T follicular helper cell (primary cell): ENCODE results near the gene PFN4.
"Not testable (repeated sequence)": the region's sequence is repeated elsewhere in the genome, so short reads cannot be mapped to it uniquely, and the experiment has no call there.

Experiments
- DNase-seq: peaks from one replicate; pipeline ENCODE4 v3.0.0-alpha.2; 2020; ENCODE audit warnings: low read depth
- total RNA-seq, 2 experiments: gene quantifications; one replicate each; lab custom pipeline; 2026; lab: John Stamatoyannopoulos, UW

PFN4 gene
- 0.06 to 0.13 reads per million in 2 experiments for total RNA-seq

- DNase-seq: peak; percentile 4
Observed at GRCh38 chr2:24123195-24123921, at the start of gene PFN4, which contains the start of gene FAM228B. Gene PFN4 (minus strand): TSS chr2:24123334. CDS start chr2:24122535, 799 bp downstream. Gene FAM228B (plus strand): TSS chr2:24123469. CDS start chr2:24124362, 893 bp downstream.

- DNase-seq: no peak
Observed at GRCh38 chr2:24169023-24169422, 45.9 kb upstream of the PFN4 start.

- DNase-seq: peak; percentile 8
Observed at GRCh38 chr2:24164416-24164973, 41.4 kb upstream of the PFN4 start.

- no peak for DNase-seq
Observed at GRCh38 chr2:24163601-24164000, 40.5 kb upstream of the PFN4 start.

- DNase-seq: no peak
Observed at GRCh38 chr2:24163186-24163585, 40.1 kb upstream of the PFN4 start.

- DNase-seq: no peak
Observed at GRCh38 chr2:24162494-24162893, 39.4 kb upstream of the PFN4 start.

- DNase-seq: no peak
Observed at GRCh38 chr2:24160761-24161160, 37.6 kb upstream of the PFN4 start.

- DNase-seq: no peak
Observed at GRCh38 chr2:24159708-24160107, 36.6 kb upstream of the PFN4 start.

- DNase-seq: no peak
Observed at GRCh38 chr2:24158131-24158530, 35.0 kb upstream of the PFN4 start.

- DNase-seq: no peak
Observed at GRCh38 chr2:24153478-24153877, 30.3 kb upstream of the PFN4 start.

- no peak for DNase-seq
Observed at GRCh38 chr2:24152413-24153197, 29.5 kb upstream of the PFN4 start.

GRCh38 chr2:24147364-24147763 is 24.2 kb upstream of the PFN4 start:
- DNase-seq: no peak

GRCh38 chr2:24140305-24140704 is 17.2 kb upstream of the PFN4 start:
- not testable (repeated sequence) for DNase-seq

GRCh38 chr2:24132543-24132942 is 9.4 kb upstream of the PFN4 start:
- DNase-seq: no peak

GRCh38 chr2:24125956-24126355 is 2.8 kb upstream of the PFN4 start:
- DNase-seq: no peak

GRCh38 chr2:24123922-24124580 is 917 bp upstream of the PFN4 start:
- DNase-seq: no peak

GRCh38 chr2:24122366-24123194 is 554 bp downstream of the PFN4 start:
- DNase-seq: no peak

- DNase-seq: no peak
Observed at GRCh38 chr2:24121469-24121868, 1.7 kb downstream of the PFN4 start.

- no peak for DNase-seq
Observed at GRCh38 chr2:24121066-24121465, 2.1 kb downstream of the PFN4 start.

- no peak for DNase-seq
Observed at GRCh38 chr2:24117902-24118301, 5.2 kb downstream of the PFN4 start.

- DNase-seq: no peak
Observed at GRCh38 chr2:24115057-24115456, 8.1 kb downstream of the PFN4 start.
